Spleen (tissue), 7 donors: ENCODE data around the gene SLC1A5.

ENCODE experiments used
- CTCF ChIP-seq, 11 experiments: fragments of 200-600 bp in 7 of 11; fragments of 450-650 bp in 4 of 11; sonication (generic) in 4 of 11; IDR thresholded peaks in 8 of 11; conservative IDR thresholded peaks in 3 of 11; 1 replicate in 7 of 11; 2 replicates in 4 of 11; pipeline versions ENCODE4 v1.4.0 to v1.8.0; 2016 to 2021; ENCODE audit warnings: antibody characterized with exemption in 11 of 11, inconsistent platforms in 4 of 11, mild to moderate bottlenecking in 1 of 11
- POLR2A ChIP-seq, 3 donors: fragments of 450-650 bp; IDR thresholded peaks; one replicate each; pipeline ENCODE4 v1.5.1; 2017; ENCODE audit warnings: antibody characterized with exemption in 3 of 3, mild to moderate bottlenecking in 1 of 3
- POLR2AphosphoS5 ChIP-seq, 3 donors: sonication (generic); formaldehyde crosslinking; IDR thresholded peaks; one replicate each; pipeline ENCODE4 v1.5.1; 2017; ENCODE audit warnings: antibody characterized with exemption in 3 of 3
- donor health status: DM: no; HTN: no; CAD: no; lungs with moderate emphysema.
- donor health status: DM: no; HTN: no; CAD: no.
- donor health status: DM: no; HTN: no; CAD: no.

- TF ChIP-seq CTCF (IDR thresholded peaks at IDR 0.05 in 8 of 11, conservative IDR thresholded peaks at IDR 0.05 in 3 of 11) (no peak), POLR2AphosphoS5 (IDR thresholded peaks at IDR 0.05) (no peak), POLR2A (IDR thresholded peaks at IDR 0.05) (no peak)
These were observed 2.5 kb downstream of the SLC1A5 start for GRCh38 chr19:46785980-46786235.
